ENCODE measurements around the gene SMARCA4. TPM values are rescaled to one million over a fixed set of nuclear protein-coding genes. Genes with fewer than 3 reads are reported as not detected.
"Not testable (repeated sequence)": the region's sequence is repeated elsewhere in the genome, so short reads cannot be mapped to it uniquely, and the experiment has no call there.

SMARCA4 gene
- total RNA-seq, 2 experiments from 2014 or later: 97.0 to 98.7 TPM

DNA sequence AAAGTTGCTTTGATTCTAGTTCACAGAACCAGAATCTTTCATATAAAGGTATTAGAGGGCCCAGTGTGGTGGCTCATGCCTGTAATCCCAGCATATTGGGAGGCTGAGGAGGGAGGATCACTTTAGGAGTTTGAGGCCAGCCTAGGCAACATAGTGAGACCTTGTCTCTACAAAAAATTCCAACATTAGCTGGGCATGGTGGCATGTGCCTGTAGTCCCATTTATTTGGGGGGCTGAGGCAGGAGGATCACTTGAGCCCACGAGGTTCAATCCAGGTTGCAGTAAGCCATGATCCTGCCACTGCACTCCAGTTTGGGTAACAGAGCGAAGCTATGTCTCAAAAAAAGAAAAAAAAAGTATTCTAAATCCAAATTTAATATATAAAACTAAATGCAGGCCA is 137.5 kb downstream of the SMARCA4 start:
- Mint-ChIP-seq H3K4me3 (no peak overlapping the region), H3K27ac (no peak overlapping the region), H3K4me1 (ENCODE audit: low read depth) (peaks cover 39% of the 10 kb centered on the region), H3K27me3 (no peaks in the 10 kb centered on the region), H3K36me3 (ENCODE audit: low read depth) (peaks cover 70% of the 10 kb centered on the region), H3K9me3 (peaks cover 2% of the 10 kb centered on the region)
- CTCF ChIA-PET: no interaction called here
- POLR2A ChIA-PET: interaction anchor here (1.0 to 1.3 kb wide), 3 partner anchors 11 to 17 kb away, joined by 4 to 5 read pairs (median 4); no protein-coding TSS in a partner anchor
- TF ChIP-seq, protein P1, sequence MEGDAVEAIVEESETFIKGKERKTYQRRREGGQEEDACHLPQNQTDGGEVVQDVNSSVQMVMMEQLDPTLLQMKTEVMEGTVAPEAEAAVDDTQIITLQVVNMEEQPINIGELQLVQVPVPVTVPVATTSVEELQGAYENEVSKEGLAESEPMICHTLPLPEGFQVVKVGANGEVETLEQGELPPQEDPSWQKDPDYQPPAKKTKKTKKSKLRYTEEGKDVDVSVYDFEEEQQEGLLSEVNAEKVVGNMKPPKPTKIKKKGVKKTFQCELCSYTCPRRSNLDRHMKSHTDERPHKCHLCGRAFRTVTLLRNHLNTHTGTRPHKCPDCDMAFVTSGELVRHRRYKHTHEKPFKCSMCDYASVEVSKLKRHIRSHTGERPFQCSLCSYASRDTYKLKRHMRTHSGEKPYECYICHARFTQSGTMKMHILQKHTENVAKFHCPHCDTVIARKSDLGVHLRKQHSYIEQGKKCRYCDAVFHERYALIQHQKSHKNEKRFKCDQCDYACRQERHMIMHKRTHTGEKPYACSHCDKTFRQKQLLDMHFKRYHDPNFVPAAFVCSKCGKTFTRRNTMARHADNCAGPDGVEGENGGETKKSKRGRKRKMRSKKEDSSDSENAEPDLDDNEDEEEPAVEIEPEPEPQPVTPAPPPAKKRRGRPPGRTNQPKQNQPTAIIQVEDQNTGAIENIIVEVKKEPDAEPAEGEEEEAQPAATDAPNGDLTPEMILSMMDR (IDR thresholded peaks at IDR 0.05): no peak
- DNase-seq: no peak
- no peak for ATAC-seq
- intact Hi-C loops (cut with micrococcal nuclease): no loop called here

DNA sequence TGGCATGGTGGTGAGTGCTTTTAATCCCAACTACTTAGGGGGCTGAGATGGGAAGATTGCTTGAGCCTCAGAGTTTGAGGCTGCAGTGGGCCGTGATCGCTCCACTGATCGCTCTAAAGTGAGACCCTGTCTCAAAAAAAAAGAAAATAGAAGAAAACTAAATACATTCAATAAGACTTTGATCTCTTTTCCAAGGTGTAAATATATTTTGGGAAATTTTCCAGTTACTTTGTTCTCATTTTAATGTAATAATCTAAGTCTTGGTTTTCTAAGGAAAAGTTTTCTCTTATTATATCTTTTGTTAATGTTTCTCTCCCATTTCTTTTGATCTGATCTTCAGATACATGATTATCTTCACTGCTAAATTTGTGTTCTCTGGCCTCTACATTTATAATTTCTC is 138.0 kb downstream of the SMARCA4 start:
- ATAC-seq (no peak), DNase-seq (no peak)
- POLR2A ChIA-PET: interaction anchor here (1.0 kb wide), 2 partner anchors 12 kb away, joined by 4 read pairs; no protein-coding TSS in a partner anchor
- peaks cover 34% of the 10 kb centered on the region for H3K4me1 Mint-ChIP-seq (ENCODE audit: low read depth)
- H3K36me3 Mint-ChIP-seq (ENCODE audit: low read depth): peaks cover 68% of the 10 kb centered on the region
- intact Hi-C loops (cut with micrococcal nuclease): no loop called here
- CTCF ChIA-PET: no interaction called here
- no peaks in the 10 kb centered on the region for H3K27me3 Mint-ChIP-seq
- TF ChIP-seq, protein P1 (IDR thresholded peaks at IDR 0.05): no peak
- H3K9me3 Mint-ChIP-seq: peaks cover 2% of the 10 kb centered on the region
- no peak overlapping the region for H3K4me3 Mint-ChIP-seq
- no peak overlapping the region for H3K27ac Mint-ChIP-seq

DNA sequence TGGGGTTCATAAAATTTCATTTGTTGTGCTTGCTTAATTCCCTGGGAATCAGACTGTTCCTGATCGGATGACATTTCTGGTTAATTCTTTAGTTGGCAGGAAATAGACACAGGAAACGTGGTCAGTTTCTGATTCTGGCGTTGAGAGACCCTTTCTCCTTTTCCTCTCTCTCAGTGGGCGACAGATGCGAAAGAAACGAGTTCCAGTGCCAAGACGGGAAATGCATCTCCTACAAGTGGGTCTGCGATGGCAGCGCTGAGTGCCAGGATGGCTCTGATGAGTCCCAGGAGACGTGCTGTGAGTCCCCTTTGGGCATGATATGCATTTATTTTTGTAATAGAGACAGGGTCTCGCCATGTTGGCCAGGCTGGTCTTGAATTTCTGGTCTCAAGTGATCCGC is 139.2 kb downstream of the SMARCA4 start:
- ChIA-PET CTCF (interaction anchor here (0.8 to 1.8 kb wide), 2 partner anchors 26 to 64 kb away, joined by 3 to 10 read pairs; no protein-coding TSS in a partner anchor), POLR2A (interaction anchor here (1.1 to 1.2 kb wide), 2 partner anchors 16 to 56 kb away, joined by 4 read pairs; partner anchors contain the start of gene SPC24)
- TF ChIP-seq, protein P1 (IDR thresholded peaks at IDR 0.05): no peak
- no peak for DNase-seq
- Mint-ChIP-seq H3K27me3 (no peaks in the 10 kb centered on the region), H3K27ac (peak overlapping the region; percentile 41), H3K36me3 (ENCODE audit: low read depth) (peaks cover 70% of the 10 kb centered on the region), H3K4me3 (no peak overlapping the region), H3K4me1 (ENCODE audit: low read depth) (peaks cover 24% of the 10 kb centered on the region), H3K9me3 (peaks cover 2% of the 10 kb centered on the region)
- ATAC-seq: no peak
- intact Hi-C loops (cut with micrococcal nuclease): no loop called here

DNA sequence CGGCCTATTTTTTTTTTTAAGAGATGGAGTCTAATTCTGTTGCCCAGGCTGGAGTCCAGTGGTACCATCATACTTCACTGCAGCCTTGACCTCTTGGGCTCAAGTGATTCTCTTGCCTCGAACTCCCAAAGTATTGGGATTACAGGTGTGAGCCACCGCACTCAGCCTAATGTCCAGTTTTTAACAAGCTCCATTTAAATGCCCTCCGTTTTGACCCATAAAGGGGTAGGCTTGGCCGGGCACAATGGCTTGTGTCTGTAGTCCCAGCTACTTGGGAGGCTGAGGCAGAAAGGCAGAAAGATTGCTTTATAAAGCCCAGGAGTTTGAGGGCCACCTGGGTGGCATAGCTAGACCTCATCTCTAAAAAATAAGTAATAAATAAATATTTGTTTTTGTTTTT is 140.2 kb downstream of the SMARCA4 start:
- H3K27ac Mint-ChIP-seq: no peak overlapping the region
- intact Hi-C loops (cut with micrococcal nuclease): no loop called here
- CTCF ChIA-PET: interaction anchor here (0.8 to 1.8 kb wide), 2 partner anchors 25 to 65 kb away, joined by 3 to 10 read pairs; no protein-coding TSS in a partner anchor

DNA sequence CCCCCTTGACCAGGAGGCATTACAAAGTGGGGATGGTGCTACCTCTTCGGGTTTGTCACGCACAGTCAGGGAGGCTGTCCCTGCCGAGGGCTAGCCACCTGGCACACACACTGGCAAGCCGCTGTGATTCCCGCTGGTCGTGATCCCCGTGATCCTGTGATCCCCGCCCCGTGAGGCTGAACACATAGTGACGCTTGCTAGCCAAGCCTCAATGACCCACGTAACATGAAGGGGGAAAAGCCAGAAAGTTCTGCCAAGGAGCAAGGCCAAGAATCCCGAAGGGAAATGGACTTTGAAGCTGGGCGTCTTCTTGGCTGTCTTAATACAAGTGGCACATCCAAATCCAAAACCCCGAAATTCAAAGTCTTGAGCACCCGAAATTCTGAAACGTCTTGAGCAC is 142.1 kb downstream of the SMARCA4 start:
- no peak overlapping the region for H3K27ac Mint-ChIP-seq
- intact Hi-C loops (cut with micrococcal nuclease): no loop called here
- ChIA-PET CTCF (interaction anchor here (1.2 kb wide), 1 partner anchor 23 kb away, joined by 5 read pairs; no protein-coding TSS in a partner anchor), POLR2A (interaction anchor here (0.5 to 1.0 kb wide), 2 partner anchors 8 to 21 kb away, joined by 3 to 5 read pairs; no protein-coding TSS in a partner anchor)
- ATAC-seq (no peak), DNase-seq (no peak)
- no peaks in the 10 kb centered on the region for H3K27me3 Mint-ChIP-seq
- TF ChIP-seq, protein P1 (IDR thresholded peaks at IDR 0.05): no peak
- H3K4me3 Mint-ChIP-seq: no peak overlapping the region
- peaks cover 64% of the 10 kb centered on the region for H3K36me3 Mint-ChIP-seq (ENCODE audit: low read depth)
- peaks cover 6% of the 10 kb centered on the region for H3K4me1 Mint-ChIP-seq (ENCODE audit: low read depth)
- no peaks in the 10 kb centered on the region for H3K9me3 Mint-ChIP-seq

More for the DNA sequence above, 140.2 kb downstream of the SMARCA4 start:
- no peak for DNase-seq
- ATAC-seq: no peak
- Mint-ChIP-seq H3K9me3 (peaks cover 2% of the 10 kb centered on the region), H3K36me3 (ENCODE audit: low read depth) (peaks cover 71% of the 10 kb centered on the region), H3K4me1 (ENCODE audit: low read depth) (peaks cover 17% of the 10 kb centered on the region), H3K4me3 (no peak overlapping the region), H3K27me3 (no peaks in the 10 kb centered on the region)
- POLR2A ChIA-PET: interaction anchor here (0.7 to 1.2 kb wide), 3 partner anchors 11 to 55 kb away, joined by 3 to 4 read pairs (median 4); partner anchors contain the start of gene SPC24
- TF ChIP-seq, protein P1 (IDR thresholded peaks at IDR 0.05): no peak

DNA sequence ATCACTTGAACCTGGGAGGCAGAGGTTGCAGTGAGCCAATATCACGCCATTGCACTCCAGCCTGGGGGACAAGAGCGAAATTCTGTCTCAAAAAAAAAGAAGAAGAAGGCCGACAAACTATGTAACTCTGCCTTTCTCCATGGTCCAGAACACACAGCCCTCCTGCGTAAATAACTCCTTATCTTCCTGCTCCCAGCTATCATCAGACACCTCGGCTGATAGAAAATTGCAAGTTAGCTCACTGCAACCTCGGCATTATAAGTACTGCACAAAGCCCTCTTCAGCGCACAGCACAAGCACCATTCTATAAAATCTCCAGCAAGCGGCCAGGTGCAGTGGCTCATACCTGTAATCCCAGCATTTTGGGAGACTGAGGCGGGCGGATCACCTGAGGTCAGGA is 142.8 kb downstream of the SMARCA4 start:
- H3K27ac Mint-ChIP-seq; H3K9me3 Mint-ChIP-seq; ATAC-seq; H3K4me3 Mint-ChIP-seq; CTCF ChIA-PET; DNase-seq; intact Hi-C loops (cut with micrococcal nuclease); H3K27me3 Mint-ChIP-seq; H3K4me1 Mint-ChIP-seq (ENCODE audit: low read depth): not testable (repeated sequence)
- POLR2A ChIA-PET: interaction anchor here (0.5 to 4.7 kb wide), 4 partner anchors 8 to 20 kb away, joined by 3 to 20 read pairs (median 4); no protein-coding TSS in a partner anchor
- H3K36me3 Mint-ChIP-seq (ENCODE audit: low read depth): peaks cover 62% of the 10 kb centered on the region

Data from activated CD8-positive, alpha-beta T cell treated with anti-CD3 and anti-CD28 coated beads for 36 hours (primary cell).